Activated naive CD4-positive, alpha-beta T cell treated with Interleukin-2 at 50 U/mL for 16 hours (primary cell): ENCODE measurements around the gene CMKLR1.

Experiments used
- DNase-seq: peaks from one replicate; pipeline ENCODE4 v3.0.0-alpha.2; 2020

Gene CMKLR1

DNA sequence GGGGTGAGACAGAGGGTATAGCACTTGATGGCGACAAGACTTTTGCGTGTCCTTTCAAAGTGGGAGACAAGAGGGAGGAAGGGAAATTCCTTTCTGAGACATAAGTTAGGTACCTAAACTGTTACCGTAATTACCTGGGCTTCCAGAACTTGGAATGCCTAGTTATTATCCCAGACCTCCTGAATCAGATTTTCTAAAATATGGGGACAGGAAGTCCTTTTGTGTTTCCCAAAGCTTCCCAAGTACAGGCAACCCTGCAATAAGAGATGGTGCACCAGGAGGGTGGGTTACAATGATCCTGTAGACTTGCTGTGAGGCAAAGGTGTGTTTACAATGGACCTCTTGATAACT, 83.9 kb downstream of the CMKLR1 start:
- no peak for DNase-seq

- no peak for DNase-seq
Observed at GRCh38 chr12:108254517-108255251, 84.4 kb downstream of the CMKLR1 start.

GRCh38 chr12:108254030-108254429, 85.1 kb downstream of the CMKLR1 start:
- no peak for DNase-seq

DNA sequence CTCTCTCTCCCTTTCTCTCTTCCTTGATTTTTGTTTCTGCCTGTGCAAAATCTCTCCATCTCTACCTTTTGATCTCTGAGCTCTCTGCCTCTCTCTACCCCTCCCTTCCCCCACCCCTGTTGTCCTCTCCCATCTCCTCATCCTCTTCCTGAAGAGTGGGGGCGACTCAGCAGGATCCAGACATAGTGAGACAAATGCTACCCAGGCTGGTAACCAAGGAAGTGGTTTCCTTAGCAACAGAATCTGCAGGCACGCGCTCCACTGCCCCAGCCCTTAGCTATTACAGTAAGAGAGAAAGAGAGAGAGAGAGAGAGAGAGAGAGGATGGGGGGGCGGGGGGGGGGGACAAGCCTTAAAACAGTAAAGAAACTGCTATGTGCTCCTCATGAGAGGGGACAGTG, 85.6 kb downstream of the CMKLR1 start:
- no peak for DNase-seq

GRCh38 chr12:108252523-108252922, 86.6 kb downstream of the CMKLR1 start:
- DNase-seq, result no peak

GRCh38 chr12:108248011-108248410, 91.1 kb downstream of the CMKLR1 start:
- DNase-seq, result no peak

- no peak for DNase-seq
Observed at GRCh38 chr12:108247130-108247529, 92.0 kb downstream of the CMKLR1 start.

- DNase-seq, result no peak
Observed at GRCh38 chr12:108241986-108242703, 97.0 kb downstream of the CMKLR1 start.

DNA sequence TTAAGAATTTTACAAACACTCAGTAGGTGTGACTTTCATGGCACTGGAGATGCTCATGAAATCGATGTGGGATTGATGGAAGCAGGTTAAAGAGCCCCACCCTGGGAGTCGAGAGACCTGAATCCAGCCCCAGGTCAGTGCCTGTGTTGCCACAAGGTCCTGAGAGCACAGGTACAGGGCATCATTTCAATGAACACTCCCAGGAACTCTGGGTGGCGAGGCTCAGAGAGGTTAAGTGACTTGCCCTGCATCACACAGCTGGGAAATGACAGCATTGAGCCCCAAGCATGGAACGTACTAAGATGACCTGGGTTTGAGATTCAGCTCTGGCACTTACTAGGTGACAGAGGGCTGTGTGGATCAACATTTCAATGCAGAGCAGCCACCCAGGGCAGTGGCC, 98.2 kb downstream of the CMKLR1 start:
- no peak for DNase-seq

DNA sequence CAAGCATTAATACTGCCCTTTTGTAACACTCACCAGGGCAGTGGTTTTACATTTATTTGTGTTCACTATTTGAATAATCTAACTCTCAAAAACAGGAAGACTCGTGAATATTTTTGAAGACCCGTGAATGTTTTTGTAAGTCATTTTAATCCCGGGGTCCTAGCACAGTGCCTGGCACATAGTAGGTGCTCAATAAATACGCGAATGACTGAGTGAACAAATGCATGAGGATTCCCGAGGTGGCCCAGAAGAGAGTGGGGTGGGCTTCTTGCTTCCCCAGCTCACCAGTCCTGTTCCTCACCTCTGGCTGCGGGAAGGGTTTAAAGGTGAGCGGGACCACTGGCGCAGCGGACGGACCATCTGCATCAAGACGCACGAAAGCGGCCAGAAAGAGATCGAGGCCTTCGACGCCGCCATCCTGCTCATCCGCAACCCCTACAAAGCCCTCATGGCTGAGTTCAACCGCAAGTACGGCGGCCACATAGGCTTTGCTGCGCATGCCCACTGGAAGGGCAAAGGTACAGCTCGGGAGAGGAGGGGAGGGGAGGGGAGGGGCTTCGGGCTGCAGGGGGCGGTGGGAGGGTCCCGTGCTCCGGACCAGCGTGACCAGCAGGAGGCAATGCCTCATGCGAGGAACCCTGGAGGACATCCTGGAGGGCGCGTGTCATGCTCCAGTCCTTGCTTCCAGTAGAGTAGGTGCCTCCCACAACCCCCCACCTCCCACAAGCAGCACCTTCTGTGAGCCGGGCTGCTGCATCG, 98.9 kb downstream of the CMKLR1 start:
- no peak for DNase-seq

DNA sequence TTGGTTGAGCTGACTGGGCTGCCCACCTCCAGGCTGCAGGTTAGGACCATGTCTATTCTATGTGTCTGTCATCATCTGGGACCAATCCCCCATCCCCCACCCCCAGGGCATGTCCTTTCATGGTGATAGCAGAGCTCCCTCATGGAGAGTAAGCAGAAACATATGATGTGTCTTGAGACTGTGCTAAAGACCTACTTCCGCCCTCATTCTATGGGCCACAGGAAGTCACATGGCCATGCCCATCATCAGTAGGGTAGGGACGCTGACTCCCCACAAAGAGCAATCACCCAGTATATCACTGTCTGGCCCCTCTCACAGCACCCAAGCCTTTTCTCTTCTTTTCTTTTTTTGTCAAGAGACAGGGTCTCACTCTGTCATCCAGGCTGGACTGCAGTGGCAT, 99.7 kb downstream of the CMKLR1 start:
- no peak for DNase-seq

DNA sequence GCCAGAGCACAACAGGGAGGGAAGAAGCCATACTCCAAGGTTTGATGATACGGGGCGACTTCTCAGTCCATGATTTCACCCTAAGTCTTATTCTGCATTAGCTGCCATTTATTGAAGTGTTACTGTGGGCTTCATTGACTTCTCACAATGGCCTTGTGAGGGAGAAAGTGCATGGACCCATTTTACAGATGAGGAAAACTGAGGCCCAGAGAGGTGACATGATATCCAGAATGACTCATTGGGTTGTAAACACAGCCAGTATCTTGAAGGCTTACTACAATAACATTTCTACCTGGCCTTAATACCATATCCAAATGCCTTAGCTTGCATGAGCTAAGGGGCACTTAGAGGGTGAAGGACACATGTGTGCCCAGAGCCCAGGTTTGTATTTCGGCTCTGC, 100.6 kb downstream of the CMKLR1 start:
- no peak for DNase-seq
